Measurements from ENCODE around the gene IFT88. TPM values are rescaled to one million over a fixed set of nuclear protein-coding genes. Genes with fewer than 3 reads are reported as not detected.

Gene IFT88
- total RNA-seq, 2 donors from 2014 or later: 11.8 to 12.0 TPM

DNA sequence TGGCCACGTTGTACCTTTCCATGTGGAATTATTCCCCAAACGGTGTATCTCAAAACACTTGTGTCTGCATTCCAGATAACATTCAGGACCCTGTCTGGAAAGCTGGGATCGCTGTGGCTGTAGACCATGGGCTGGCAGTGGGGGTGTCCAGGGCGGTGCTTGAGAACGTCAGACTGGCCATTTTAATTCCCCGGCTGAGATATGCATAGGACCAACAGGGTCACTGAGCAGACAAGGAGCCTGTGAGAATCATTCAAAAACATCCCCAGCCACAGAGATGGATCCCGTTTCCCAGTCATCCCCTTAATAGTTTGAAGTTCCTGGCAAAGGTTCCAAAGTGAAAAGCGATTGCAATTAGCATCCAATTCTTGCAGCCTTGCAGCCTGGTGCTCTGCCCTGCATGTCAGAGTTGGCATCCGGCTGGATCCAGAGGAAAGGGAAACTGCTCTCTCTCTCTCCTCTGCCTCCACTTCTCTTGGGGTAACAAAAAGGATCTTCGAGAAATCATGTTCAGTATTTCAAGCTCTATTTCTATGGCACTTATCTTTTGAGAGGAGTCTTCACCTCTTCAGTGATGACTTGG lies 41.6 kb downstream of the IFT88 start:
- intact Hi-C loops (cut with DNase I): no loop called here
- no peak for TF ChIP-seq CTCF (IDR thresholded peaks at IDR 0.05)
- H3K27me3 ChIP-seq: no peaks in the 10 kb centered on the region
- H3K4me3 ChIP-seq: no peak overlapping the region
- no peaks in the 10 kb centered on the region for H3K4me1 ChIP-seq
- no peak for DNase-seq
- H3K27ac ChIP-seq: no peak overlapping the region
- H3K36me3 ChIP-seq: no peaks in the 10 kb centered on the region
- no peaks in the 10 kb centered on the region for H3K9me3 ChIP-seq
- no peak overlapping the region for H3K9ac ChIP-seq (ENCODE audit: low read depth in 2 of 2, low read length in 2 of 2)

GRCh38 chr13:20609145-20609544 lies 42.2 kb downstream of the IFT88 start:
- H3K4me3 ChIP-seq: no peak overlapping the region
- intact Hi-C loops (cut with DNase I): no loop called here
- no peaks in the 10 kb centered on the region for H3K27me3 ChIP-seq
- no peak for DNase-seq
- H3K9ac ChIP-seq (ENCODE audit: low read depth in 2 of 2, low read length in 2 of 2): no peak overlapping the region
- H3K36me3 ChIP-seq: no peaks in the 10 kb centered on the region
- no peak overlapping the region for H3K27ac ChIP-seq
- no peaks in the 10 kb centered on the region for H3K9me3 ChIP-seq
- no peak for TF ChIP-seq CTCF (IDR thresholded peaks at IDR 0.05)
- H3K4me1 ChIP-seq: no peaks in the 10 kb centered on the region

DNA sequence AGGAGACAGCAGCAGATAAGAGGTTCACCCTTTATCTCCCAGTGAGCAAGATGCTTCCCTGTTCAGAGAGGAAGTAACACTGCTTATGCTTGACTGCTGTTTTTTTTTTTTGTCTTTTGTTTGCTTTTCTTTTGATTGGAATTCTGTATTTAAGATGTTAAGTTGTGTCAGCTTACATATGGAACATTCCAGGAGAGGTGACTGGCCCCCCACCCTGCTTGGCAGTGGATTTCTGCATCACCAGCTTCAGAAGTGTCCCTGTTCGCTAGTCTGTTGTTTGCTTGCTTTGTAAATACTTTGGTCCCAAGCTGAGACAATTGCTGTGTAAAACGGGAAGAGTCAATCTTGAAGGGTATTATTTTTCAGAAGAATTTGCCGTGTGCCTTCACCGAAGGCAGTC lies 43.0 kb downstream of the IFT88 start:
- Histone ChIP-seq H3K4me3 (no peak overlapping the region), H3K9me3 (no peaks in the 10 kb centered on the region), H3K27ac (no peak overlapping the region), H3K9ac (ENCODE audit: low read depth in 2 of 2, low read length in 2 of 2) (no peak overlapping the region), H3K36me3 (no peaks in the 10 kb centered on the region), H3K4me1 (no peaks in the 10 kb centered on the region), H3K27me3 (no peaks in the 10 kb centered on the region)
- DNase-seq: no peak
- intact Hi-C loops (cut with DNase I): no loop called here
- no peak for TF ChIP-seq CTCF (IDR thresholded peaks at IDR 0.05)

- TF ChIP-seq CTCF (IDR thresholded peaks at IDR 0.05): no peak
- no peak overlapping the region for H3K27ac ChIP-seq
- no peaks in the 10 kb centered on the region for H3K4me1 ChIP-seq
- no peaks in the 10 kb centered on the region for H3K9me3 ChIP-seq
- no peak for DNase-seq
- intact Hi-C loops (cut with DNase I): no loop called here
- no peak overlapping the region for H3K9ac ChIP-seq (ENCODE audit: low read depth in 2 of 2, low read length in 2 of 2)
- H3K27me3 ChIP-seq: no peaks in the 10 kb centered on the region
- H3K4me3 ChIP-seq: no peak overlapping the region
- no peaks in the 10 kb centered on the region for H3K36me3 ChIP-seq
Observed at GRCh38 chr13:20616059-20616797, 49.3 kb downstream of the IFT88 start.

GRCh38 chr13:20623000-20623399 lies 56.0 kb downstream of the IFT88 start:
- no peak for DNase-seq
- intact Hi-C loops (cut with DNase I): no loop called here
- no peaks in the 10 kb centered on the region for H3K4me1 ChIP-seq
- TF ChIP-seq CTCF (IDR thresholded peaks at IDR 0.05): no peak
- H3K9me3 ChIP-seq: no peaks in the 10 kb centered on the region
- H3K9ac ChIP-seq (ENCODE audit: low read depth in 2 of 2, low read length in 2 of 2): no peak overlapping the region
- no peak overlapping the region for H3K27ac ChIP-seq
- H3K4me3 ChIP-seq: no peak overlapping the region
- no peaks in the 10 kb centered on the region for H3K36me3 ChIP-seq
- H3K27me3 ChIP-seq: no peaks in the 10 kb centered on the region

Data from colonic mucosa (tissue), 4 donors.